ENCODE data around the gene UBE2Q1. TPM values are rescaled to one million over a fixed set of nuclear protein-coding genes. Genes with fewer than 3 reads are reported as not detected.

UBE2Q1 gene
- total RNA-seq, 6 donors from 2014 or later, result 19.9 to 90.9 (median 36.4) TPM

- Histone ChIP-seq H3K36me3 (peaks cover 63 to 74% (median 67%) of the 10 kb centered on the region in 4 donors), H3K27me3 (no peaks in the 10 kb centered on the region), H3K27ac (no peak overlapping the region), H3K4me3 (no peak overlapping the region), H3K4me1 (peaks cover 0 to 19% (median 14%) of the 10 kb centered on the region in 4 donors), H3K9me3 (no peaks in the 10 kb centered on the region)
- no peak for DNase-seq
- TF ChIP-seq CTCF (IDR thresholded peaks at IDR 0.05) (no peak), POLR2AphosphoS5 (IDR thresholded peaks at IDR 0.05) (no peak), POLR2A (IDR thresholded peaks at IDR 0.05) (no peak), EP300 (IDR thresholded peaks at IDR 0.05) (no peak)
- 68 to 75% methylated on average over 4 to 6 of the region's 6 CpGs for WGBS, 2 donors
- no peak for ATAC-seq (ENCODE audit: low FRiP score in 2 of 2)
Measured at GRCh38 chr1:154550657-154551056, 7.8 kb downstream of the UBE2Q1 start.

GRCh38 chr1:154550070-154550469 is 8.4 kb downstream of the UBE2Q1 start:
- Histone ChIP-seq H3K27me3 (no peaks in the 10 kb centered on the region), H3K4me3 (no peak overlapping the region), H3K4me1 (peaks cover 0 to 18% (median 13%) of the 10 kb centered on the region in 4 donors), H3K27ac (no peak overlapping the region), H3K36me3 (peaks cover 57 to 68% (median 61%) of the 10 kb centered on the region in 4 donors), H3K9me3 (no peaks in the 10 kb centered on the region)
- no peak for ATAC-seq (ENCODE audit: low FRiP score in 2 of 2)
- no peak for TF ChIP-seq EP300 (IDR thresholded peaks at IDR 0.05)
- no peak for TF ChIP-seq CTCF (IDR thresholded peaks at IDR 0.05)
- TF ChIP-seq POLR2AphosphoS5 (IDR thresholded peaks at IDR 0.05), result no peak
- no peak for TF ChIP-seq POLR2A (IDR thresholded peaks at IDR 0.05)
- WGBS, 2 donors, result 63 to 65% methylated on average over 5 of the region's 5 CpGs
- DNase-seq, result no peak

GRCh38 chr1:154549202-154549770 is 9.2 kb downstream of the UBE2Q1 start:
- WGBS, 2 donors, result 78 to 79% methylated on average over 3 of the region's 3 CpGs
- ATAC-seq (ENCODE audit: low FRiP score in 2 of 2) (no peak), DNase-seq (no peak)
- Histone ChIP-seq H3K27me3 (no peaks in the 10 kb centered on the region), H3K36me3 (peaks cover 49 to 60% (median 54%) of the 10 kb centered on the region in 4 donors), H3K27ac (peak overlapping the region in 1 of 4 donors; percentile 36), H3K4me1 (peaks cover 0 to 18% (median 13%) of the 10 kb centered on the region in 4 donors), H3K4me3 (no peak overlapping the region), H3K9me3 (no peaks in the 10 kb centered on the region)
- TF ChIP-seq EP300 (IDR thresholded peaks at IDR 0.05), result no peak
- TF ChIP-seq CTCF (IDR thresholded peaks at IDR 0.05), result no peak
- no peak for TF ChIP-seq POLR2A (IDR thresholded peaks at IDR 0.05)

- DNase-seq (no peak), ATAC-seq (ENCODE audit: low FRiP score in 2 of 2) (no peak)
- peaks cover 0 to 18% (median 13%) of the 10 kb centered on the region in 4 donors for H3K4me1 ChIP-seq
- peak overlapping the region in 2 of 4 donors; percentile 12 to 13 for H3K27ac ChIP-seq
- no peak overlapping the region for H3K4me3 ChIP-seq
- no peaks in the 10 kb centered on the region for H3K27me3 ChIP-seq
- peaks cover 37 to 48% (median 41%) of the 10 kb centered on the region in 4 donors for H3K36me3 ChIP-seq
- TF ChIP-seq CTCF (IDR thresholded peaks at IDR 0.05) (no peak), POLR2A (IDR thresholded peaks at IDR 0.05) (no peak), EP300 (IDR thresholded peaks at IDR 0.05) (no peak), POLR2AphosphoS5 (IDR thresholded peaks at IDR 0.05) (no peak)
- H3K9me3 ChIP-seq, result no peaks in the 10 kb centered on the region
- WGBS, 2 donors, result 14 to 19% methylated on average over 1 of the region's 1 CpG
Measured at GRCh38 chr1:154548028-154548427, 10.4 kb downstream of the UBE2Q1 start.

Measured in upper lobe of left lung (tissue), 6 donors.